Activated B cell treated with CpG ODN at 0.5 μM for 24 hours (primary cell): ENCODE measurements around the gene MEDAG. TPM values are rescaled to one million over a fixed set of nuclear protein-coding genes. Genes with fewer than 3 reads are reported as not detected.

Source experiments
- ATAC-seq: fragments of 200-7000 bp; cut with Tn5 transposase; one replicate; pipeline ENCODE4 v1.10.0; 2021; ENCODE audit warnings: low read depth, mild to moderate bottlenecking, moderate library complexity
- CTCF ChIA-PET: fragments of 350-600 bp; sonication (Branson Sonifier 250); formaldehyde crosslinking; loops from one replicate; lab custom pipeline; 2021; ENCODE audit warnings: antibody characterized with exemption; lab: Charles Lee
- POLR2A ChIA-PET: fragments of 350-600 bp; sonication (Branson Sonifier 250); formaldehyde crosslinking; loops from one replicate; lab custom pipeline; 2021; ENCODE audit warnings: antibody characterized with exemption; lab: Charles Lee
- DNase-seq: peaks from one replicate; pipeline ENCODE4 v3.0.0; 2022
- H3K27ac Mint-ChIP-seq: one replicate; pipeline ENCODE4 v1.8.0; 2020; ENCODE audit warnings: mixed read lengths
- H3K27me3 Mint-ChIP-seq: one replicate; pipeline ENCODE4 v1.8.0; 2021; ENCODE audit warnings: mixed read lengths
- H3K36me3 Mint-ChIP-seq: one replicate; pipeline ENCODE4 v1.8.0; 2021; ENCODE audit warnings: low read depth, mixed read lengths
- H3K4me1 Mint-ChIP-seq: one replicate; pipeline ENCODE4 v1.8.0; 2021; ENCODE audit warnings: mixed read lengths
- H3K4me3 Mint-ChIP-seq: one replicate; pipeline ENCODE4 v1.8.0; 2020; ENCODE audit warnings: mild to moderate bottlenecking, mixed read lengths
- H3K9me3 Mint-ChIP-seq: one replicate; pipeline ENCODE4 v1.8.0; 2020; ENCODE audit warnings: mixed read lengths
- intact Hi-C: fragments of 100-400 bp; cut with micrococcal nuclease; formaldehyde crosslinking; loops from one replicate; pipeline ENCODE4 v1.15.1; 2024
- total RNA-seq: library from RNA; stranded (reverse); gene quantifications from 2 replicates; pipeline ENCODE4 v1.2.3, GENCODE V29; 2022
- TF ChIP-seq, protein P1 (sequence below): fragments of 200-600 bp; IDR thresholded peaks from one replicate; pipeline ENCODE4 v1.8.0; 2022; ENCODE audit warnings: antibody characterized with exemption, mild to moderate bottlenecking

The MEDAG gene
- total RNA-seq, 1 donor from 2014 or later = not detected

DNA sequence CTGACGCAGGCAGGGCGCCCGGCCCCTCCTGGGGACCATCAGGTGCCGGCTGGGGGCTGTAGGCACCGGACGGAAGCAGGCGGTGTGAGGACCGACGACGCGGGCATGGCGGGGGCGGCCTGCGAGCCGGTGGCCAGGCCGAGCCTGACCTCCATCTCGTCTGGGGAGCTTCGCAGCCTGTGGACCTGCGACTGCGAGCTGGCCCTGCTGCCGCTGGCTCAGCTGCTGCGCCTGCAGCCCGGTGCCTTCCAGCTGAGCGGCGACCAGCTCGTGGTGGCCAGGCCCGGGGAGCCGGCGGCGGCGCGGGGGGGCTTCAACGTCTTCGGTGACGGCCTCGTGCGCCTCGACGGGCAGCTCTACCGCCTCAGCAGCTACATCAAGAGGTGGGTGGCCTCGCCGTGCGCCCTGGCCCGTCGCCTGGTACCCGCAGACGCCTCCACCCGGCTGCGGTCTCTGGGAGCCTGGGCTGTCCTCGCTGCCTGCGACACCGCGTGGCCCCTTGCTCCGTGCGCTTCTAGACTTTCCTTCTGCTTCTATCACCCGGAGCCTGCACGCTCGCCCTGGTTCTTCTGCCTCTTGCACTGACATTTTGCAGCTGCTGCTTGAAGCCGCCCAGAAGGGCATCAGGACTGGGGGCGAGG is 460 bp downstream of the MEDAG start:
- Mint-ChIP-seq H3K4me3 (no peak overlapping the region), H3K4me1 (peaks cover 7% of the 10 kb centered on the region), H3K36me3 (no peaks in the 10 kb centered on the region), H3K27me3 (peaks cover 59% of the 10 kb centered on the region), H3K9me3 (no peaks in the 10 kb centered on the region), H3K27ac (no peak overlapping the region)
- no peak for ATAC-seq
- ChIA-PET POLR2A (no interaction called here), CTCF (no interaction called here)
- intact Hi-C loops = no loop called here
- TF ChIP-seq, protein P1, sequence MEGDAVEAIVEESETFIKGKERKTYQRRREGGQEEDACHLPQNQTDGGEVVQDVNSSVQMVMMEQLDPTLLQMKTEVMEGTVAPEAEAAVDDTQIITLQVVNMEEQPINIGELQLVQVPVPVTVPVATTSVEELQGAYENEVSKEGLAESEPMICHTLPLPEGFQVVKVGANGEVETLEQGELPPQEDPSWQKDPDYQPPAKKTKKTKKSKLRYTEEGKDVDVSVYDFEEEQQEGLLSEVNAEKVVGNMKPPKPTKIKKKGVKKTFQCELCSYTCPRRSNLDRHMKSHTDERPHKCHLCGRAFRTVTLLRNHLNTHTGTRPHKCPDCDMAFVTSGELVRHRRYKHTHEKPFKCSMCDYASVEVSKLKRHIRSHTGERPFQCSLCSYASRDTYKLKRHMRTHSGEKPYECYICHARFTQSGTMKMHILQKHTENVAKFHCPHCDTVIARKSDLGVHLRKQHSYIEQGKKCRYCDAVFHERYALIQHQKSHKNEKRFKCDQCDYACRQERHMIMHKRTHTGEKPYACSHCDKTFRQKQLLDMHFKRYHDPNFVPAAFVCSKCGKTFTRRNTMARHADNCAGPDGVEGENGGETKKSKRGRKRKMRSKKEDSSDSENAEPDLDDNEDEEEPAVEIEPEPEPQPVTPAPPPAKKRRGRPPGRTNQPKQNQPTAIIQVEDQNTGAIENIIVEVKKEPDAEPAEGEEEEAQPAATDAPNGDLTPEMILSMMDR = no peak
- DNase-seq = no peak

DNA sequence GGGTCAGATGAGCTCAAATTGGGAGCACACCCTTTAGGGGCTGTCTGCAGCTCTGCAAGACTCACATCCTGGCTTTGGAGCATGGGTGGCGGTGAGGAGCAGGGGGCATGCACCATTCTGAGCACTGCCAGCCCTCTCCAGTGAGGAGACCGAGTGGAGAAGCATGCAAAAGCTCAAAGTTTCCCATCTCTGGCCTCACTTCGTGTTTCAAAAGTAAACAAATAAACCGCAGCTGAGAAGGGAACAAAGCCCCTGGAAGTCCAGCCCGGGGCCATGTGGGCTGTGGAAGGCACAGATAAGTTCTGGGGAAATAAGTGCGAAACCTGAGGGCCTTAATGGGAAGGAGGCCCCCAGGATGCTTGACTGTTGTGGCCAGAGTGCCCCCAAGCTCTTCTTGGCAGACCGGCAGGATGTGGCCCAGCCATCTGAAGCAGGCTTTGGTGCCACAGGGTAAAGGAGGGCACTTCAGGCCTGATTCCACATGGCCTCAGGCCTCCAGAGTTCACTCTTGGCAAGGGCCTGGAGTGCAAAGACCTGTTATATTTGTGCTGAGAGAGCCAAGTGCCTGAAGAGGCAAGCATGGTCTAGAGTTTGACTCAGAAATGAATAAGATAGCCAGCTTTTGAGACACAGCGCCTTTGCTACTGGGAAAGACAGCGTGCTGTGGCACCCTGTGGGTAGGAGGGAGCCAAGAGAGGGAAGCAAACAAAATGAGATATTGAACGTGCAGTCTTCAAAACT is 1.2 kb downstream of the MEDAG start:
- ChIA-PET POLR2A (no interaction called here), CTCF (no interaction called here)
- no peak for DNase-seq
- TF ChIP-seq, protein P1 = no peak
- Mint-ChIP-seq H3K27me3 (peaks cover 60% of the 10 kb centered on the region), H3K36me3 (no peaks in the 10 kb centered on the region), H3K27ac (no peak overlapping the region), H3K9me3 (no peaks in the 10 kb centered on the region), H3K4me1 (peaks cover 7% of the 10 kb centered on the region), H3K4me3 (no peak overlapping the region)
- no peak for ATAC-seq
- intact Hi-C loops = no loop called here

DNA sequence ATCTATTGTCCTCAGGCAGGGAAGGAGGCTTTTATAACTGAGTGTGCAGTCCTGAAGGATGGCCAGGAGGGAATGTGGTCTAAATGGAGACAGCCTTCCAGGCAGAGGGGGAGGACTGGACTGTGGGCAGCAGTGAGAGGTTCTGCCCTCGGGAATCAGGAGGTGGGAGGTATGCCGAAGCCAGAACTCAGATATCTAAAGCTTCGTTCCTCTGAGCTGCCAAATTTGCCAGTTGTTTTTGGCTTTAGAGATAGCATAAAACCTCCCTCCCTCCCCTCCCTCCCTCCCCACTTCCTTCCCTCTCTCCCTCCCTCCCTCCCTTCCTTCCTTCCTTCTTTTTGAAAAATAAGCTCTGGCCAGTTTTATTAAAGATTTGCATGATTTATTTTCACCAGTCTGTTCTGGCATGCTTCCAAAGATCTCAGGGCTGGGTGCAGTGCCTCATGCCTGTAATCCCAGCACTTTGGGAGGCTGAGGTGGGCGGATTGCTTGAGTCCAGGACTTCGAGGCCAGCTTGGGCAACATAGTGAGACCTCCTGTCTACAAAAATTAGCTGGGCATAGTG is 2.4 kb downstream of the MEDAG start:
- DNase-seq (no peak), ATAC-seq (no peak)
- H3K27me3 Mint-ChIP-seq = peaks cover 55% of the 10 kb centered on the region
- intact Hi-C loops = no loop called here
- H3K4me1 Mint-ChIP-seq = peaks cover 7% of the 10 kb centered on the region
- no peak overlapping the region for H3K4me3 Mint-ChIP-seq
- ChIA-PET CTCF (no interaction called here), POLR2A (no interaction called here)
- no peak overlapping the region for H3K27ac Mint-ChIP-seq
- H3K36me3 Mint-ChIP-seq = no peaks in the 10 kb centered on the region
- H3K9me3 Mint-ChIP-seq = no peaks in the 10 kb centered on the region
- TF ChIP-seq, protein P1 = no peak

- POLR2A ChIA-PET = no interaction called here
Measured at GRCh38 chr13:30910676-30911075, 4.6 kb downstream of the MEDAG start.

More at GRCh38 chr13:30910676-30911075, 4.6 kb downstream of the MEDAG start:
- Mint-ChIP-seq H3K27me3 (peaks cover 43% of the 10 kb centered on the region), H3K4me1 (peaks cover 7% of the 10 kb centered on the region), H3K36me3 (no peaks in the 10 kb centered on the region), H3K9me3 (no peaks in the 10 kb centered on the region), H3K27ac (no peak overlapping the region), H3K4me3 (no peak overlapping the region)
- DNase-seq (no peak), ATAC-seq (no peak)
- TF ChIP-seq, protein P1 = no peak
- CTCF ChIA-PET = no interaction called here
- intact Hi-C loops = no loop called here
